HG03103 (cell line): Measurements from ENCODE around the gene LBX2.
"Not testable (repeated sequence)": the region's sequence is repeated elsewhere in the genome, so short reads cannot be mapped to it uniquely, and the experiment has no call there.

Experiments used
- ATAC-seq: cut with Tn5 transposase; IDR thresholded peaks from one replicate; pipeline ENCODE4 v1.9.1; 2021; ENCODE audit warnings: low read depth; ENCODE audit not compliant: unreplicated experiment

LBX2 gene

GRCh38 chr2:74459503-74460118 lies 39.8 kb downstream of the LBX2 start:
- ATAC-seq, result not testable (repeated sequence)

- no peak for ATAC-seq
Observed at GRCh38 chr2:74458938-74459363, 40.5 kb downstream of the LBX2 start.

- ATAC-seq, result peak; percentile 75
Observed at GRCh38 chr2:74458132-74458937, 41.1 kb downstream of the LBX2 start, which contains the start of gene WBP1. TSS of gene WBP1 (plus strand) at chr2:74458438. CDS start at chr2:74458603, 165 bp downstream.

- ATAC-seq, result peak; percentile 31
Observed at GRCh38 chr2:74457549-74458131, 41.8 kb downstream of the LBX2 start.

GRCh38 chr2:74457129-74457548 lies 42.3 kb downstream of the LBX2 start:
- no peak for ATAC-seq

GRCh38 chr2:74454654-74455511 lies 44.5 kb downstream of the LBX2 start, which contains the start of gene INO80B:
TSS of gene INO80B (plus strand) at chr2:74455087. CDS start at chr2:74455117, 30 bp downstream.
- ATAC-seq, result peak; percentile 37

GRCh38 chr2:74450570-74451190 lies 48.7 kb downstream of the LBX2 start:
- ATAC-seq, result no peak

GRCh38 chr2:74448771-74449170 lies 50.6 kb downstream of the LBX2 start:
- no peak for ATAC-seq
